Endothelial cell (in vitro differentiated cells): Measurements from ENCODE around the gene SEPTIN8. TPM values are rescaled to one million over a fixed set of nuclear protein-coding genes. Genes with fewer than 3 reads are reported as not detected.

Source experiments
- DNase-seq: peaks from one replicate; pipeline ENCODE4 v3.0.0; 2021; ENCODE audit warnings: low spot score
- H3K27ac Mint-ChIP-seq: one replicate; pipeline ENCODE4 v1.8.0; 2021; ENCODE audit warnings: mixed read lengths, inconsistent platforms; ENCODE audit not compliant: unreplicated experiment
- H3K27me3 Mint-ChIP-seq: one replicate; pipeline ENCODE4 v1.8.0; 2021; ENCODE audit warnings: mild to moderate bottlenecking, moderate library complexity, mixed read lengths, inconsistent platforms; ENCODE audit not compliant: unreplicated experiment
- H3K36me3 Mint-ChIP-seq: one replicate; pipeline ENCODE4 v1.8.0; 2021; ENCODE audit warnings: mild to moderate bottlenecking, low read depth, mixed read lengths, inconsistent platforms; ENCODE audit not compliant: unreplicated experiment
- H3K4me1 Mint-ChIP-seq: one replicate; pipeline ENCODE4 v1.8.0; 2021; ENCODE audit warnings: mild to moderate bottlenecking, mixed read lengths, inconsistent platforms; ENCODE audit not compliant: unreplicated experiment
- H3K4me3 Mint-ChIP-seq: one replicate; pipeline ENCODE4 v1.8.0; 2021; ENCODE audit warnings: mild to moderate bottlenecking, mixed read lengths, inconsistent platforms; ENCODE audit not compliant: unreplicated experiment
- H3K9me3 Mint-ChIP-seq: one replicate; pipeline ENCODE4 v1.8.0; 2021; ENCODE audit warnings: mixed read lengths, inconsistent platforms; ENCODE audit not compliant: unreplicated experiment
- CTCF ChIP-seq: fragments of 200-600 bp; sonication (generic); IDR thresholded peaks from one replicate; pipeline ENCODE4 v1.5.0; 2021; ENCODE audit warnings: antibody characterized with exemption; ENCODE audit not compliant: unreplicated experiment
- total RNA-seq: library from RNA; stranded (reverse); fragmentation: NEBNext Ultra II Directional; extraction: Animal tissue kit (Norgen Biotek cat#: 25700); gene quantifications from one replicate; pipeline ENCODE4 v1.2.1, GENCODE V29; 2021; ENCODE audit not compliant: unreplicated experiment

Gene SEPTIN8
- total RNA-seq, 1 donor from 2014 or later, result 22.8 TPM

- Mint-ChIP-seq H3K27me3 (peaks cover 6% of the 10 kb centered on the region), H3K27ac (no peak overlapping the region), H3K36me3 (peaks cover 8% of the 10 kb centered on the region), H3K4me1 (peaks cover 15% of the 10 kb centered on the region), H3K4me3 (no peak overlapping the region), H3K9me3 (no peaks in the 10 kb centered on the region)
- no peak for DNase-seq
- no peak for TF ChIP-seq CTCF
Observed at GRCh38 chr5:132770476-132771159, 6.4 kb downstream of the SEPTIN8 start.

- no peak for DNase-seq
- Mint-ChIP-seq H3K27me3 (peaks cover 8% of the 10 kb centered on the region), H3K4me1 (peaks cover 15% of the 10 kb centered on the region), H3K4me3 (no peak overlapping the region), H3K9me3 (no peaks in the 10 kb centered on the region), H3K36me3 (peaks cover 8% of the 10 kb centered on the region), H3K27ac (no peak overlapping the region)
- no peak for TF ChIP-seq CTCF
Observed at GRCh38 chr5:132768485-132768868, 8.6 kb downstream of the SEPTIN8 start.

GRCh38 chr5:132767150-132767549 lies 9.9 kb downstream of the SEPTIN8 start:
- peaks cover 13% of the 10 kb centered on the region for H3K36me3 Mint-ChIP-seq
- no peak for TF ChIP-seq CTCF
- peaks cover 8% of the 10 kb centered on the region for H3K27me3 Mint-ChIP-seq
- H3K4me3 Mint-ChIP-seq, result no peak overlapping the region
- H3K4me1 Mint-ChIP-seq, result peaks cover 15% of the 10 kb centered on the region
- H3K27ac Mint-ChIP-seq, result no peak overlapping the region
- H3K9me3 Mint-ChIP-seq, result no peaks in the 10 kb centered on the region
- no peak for DNase-seq

DNA sequence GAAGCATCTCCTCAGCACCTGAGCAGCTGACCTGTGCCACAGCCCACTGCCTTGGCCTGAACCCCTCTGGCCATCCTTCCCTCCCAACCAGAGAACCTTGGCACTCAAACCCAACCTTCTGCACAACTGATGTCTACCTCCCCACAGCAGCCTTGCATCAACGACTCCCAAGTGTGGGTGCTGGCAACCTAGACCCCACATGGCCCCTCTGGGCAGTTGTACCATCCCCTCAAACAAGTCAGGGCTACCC lies 10.3 kb downstream of the SEPTIN8 start:
- no peak overlapping the region for H3K27ac Mint-ChIP-seq
- no peak for DNase-seq
- TF ChIP-seq CTCF, result no peak
- peaks cover 8% of the 10 kb centered on the region for H3K27me3 Mint-ChIP-seq
- H3K4me3 Mint-ChIP-seq, result no peak overlapping the region
- peaks cover 15% of the 10 kb centered on the region for H3K4me1 Mint-ChIP-seq
- H3K9me3 Mint-ChIP-seq, result no peaks in the 10 kb centered on the region
- peaks cover 13% of the 10 kb centered on the region for H3K36me3 Mint-ChIP-seq

DNA sequence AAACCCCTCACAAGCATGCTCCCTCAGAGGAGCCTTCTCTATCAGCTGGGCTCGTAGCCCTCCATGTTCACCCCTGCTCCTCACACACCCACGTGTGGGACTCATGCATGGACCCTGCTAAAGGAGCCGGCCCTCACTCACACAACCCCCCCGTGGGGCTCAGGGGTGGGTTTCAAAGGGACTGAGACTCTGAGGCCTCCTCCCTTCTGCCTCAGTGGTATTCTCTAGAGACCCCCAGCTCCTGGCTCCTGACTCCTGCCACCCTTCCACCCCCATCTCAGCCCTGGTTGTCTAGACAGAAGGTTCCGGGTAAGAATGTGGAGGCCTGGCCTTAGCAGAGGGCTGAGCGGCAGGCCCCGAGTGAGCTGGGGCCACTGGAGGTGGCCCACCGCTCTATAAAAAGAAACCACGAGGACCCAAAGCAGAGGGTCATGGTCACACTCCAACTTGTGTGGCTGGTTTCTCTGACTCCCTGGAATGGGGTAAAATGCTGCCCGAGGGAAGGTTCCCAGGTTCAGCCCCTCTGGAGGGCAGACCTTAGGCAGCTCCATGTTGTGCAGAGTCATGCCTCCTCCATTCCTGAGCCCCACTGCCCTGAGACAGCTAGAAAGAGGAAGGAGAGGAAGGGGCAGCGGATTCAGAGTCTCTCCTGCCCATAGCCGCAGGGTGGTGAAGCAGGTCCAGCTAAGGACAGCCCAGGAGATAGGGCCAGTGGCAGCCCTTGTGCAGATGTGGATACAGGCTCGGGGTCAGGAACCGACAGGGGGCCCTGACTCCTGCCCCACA lies 10.8 kb downstream of the SEPTIN8 start:
- Mint-ChIP-seq H3K4me3 (no peak overlapping the region), H3K4me1 (peaks cover 15% of the 10 kb centered on the region), H3K27ac (no peak overlapping the region), H3K36me3 (peaks cover 14% of the 10 kb centered on the region), H3K9me3 (no peaks in the 10 kb centered on the region), H3K27me3 (peaks cover 8% of the 10 kb centered on the region)
- no peak for DNase-seq
- no peak for TF ChIP-seq CTCF
